Left renal pelvis (tissue), 4 donors: Measurements from ENCODE around the gene CASR. TPM values are rescaled to one million over a fixed set of nuclear protein-coding genes. Genes with fewer than 3 reads are reported as not detected.

Experiments
- polyA plus RNA-seq, 4 donors: library from polyadenylated mRNA; unstranded; fragments of 120-200 nt; gene quantifications; one replicate each; pipeline ENCODE4 v1.2.1, GENCODE V29; 2013; ENCODE audit not compliant: insufficient read length in 4 of 4

CASR gene
- polyA plus RNA-seq, 4 donors: 0.48 to 27.1 (median 21.9) TPM

Other genes with a start within 250 kb of the CASR start
- gene ILDR1, start 161.4 kb upstream of the CASR start, polyA plus RNA-seq: 1 to 10 TPM in 3 of 4 donors, under 1 TPM in 1; 0.30 to 8.9 (median 8.5) TPM
- gene CD86, start 128.3 kb upstream of the CASR start, polyA plus RNA-seq: 1 to 10 TPM; 2.2 to 4.3 (median 2.4) TPM
- gene CSTA, start 141.6 kb downstream of the CASR start, polyA plus RNA-seq: 1 to 10 TPM in 1 of 4 donors, under 1 TPM in 3; 0.53 to 1.4 (median 0.65) TPM
- 10 to 100 TPM; 33.8 to 74.2 (median 57.3) TPM for gene MIX23, start 199.6 kb downstream of the CASR start, polyA plus RNA-seq
- 10 to 100 TPM; 35.4 to 79.1 (median 67.7) TPM for gene FAM162A, start 200.5 kb downstream of the CASR start, polyA plus RNA-seq
- 10 to 100 TPM in 1 of 4 donors, 1 to 10 TPM in 3; 7.8 to 11.7 (median 9.5) TPM for gene WDR5B, start 232.4 kb downstream of the CASR start, polyA plus RNA-seq